Measurements from ENCODE around the gene YTHDC1. TPM values are rescaled to one million over a fixed set of nuclear protein-coding genes. Genes with fewer than 3 reads are reported as not detected.
"Not testable (repeated sequence)": the region's sequence is repeated elsewhere in the genome, so short reads cannot be mapped to it uniquely, and the experiment has no call there.

YTHDC1 gene
- total and polyA plus RNA-seq, 9 donors = 72.1 to 116 (median 86.6) TPM

DNA sequence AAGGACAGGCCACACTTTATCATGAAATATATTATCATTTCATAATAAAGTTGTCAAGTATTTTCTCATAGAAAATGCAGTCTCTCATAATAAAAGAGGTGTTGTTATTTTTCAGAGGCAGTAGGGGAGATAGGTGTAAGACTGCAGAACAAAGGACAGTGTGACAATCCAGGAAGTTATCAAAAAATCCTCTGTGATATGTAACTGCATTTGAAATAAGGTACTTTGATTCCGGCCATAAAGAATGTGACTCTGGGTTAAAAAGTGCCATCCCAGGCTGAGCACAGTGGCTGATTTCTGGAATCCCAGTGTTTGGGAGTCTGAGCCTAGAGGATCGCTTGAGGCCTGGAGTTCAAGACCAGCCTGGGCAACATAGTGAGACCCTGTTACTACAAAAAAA, 66.8 kb downstream of the YTHDC1 start:
- intact Hi-C loops (cut with DNase I) = no loop called here
- no peak for DNase-seq
- Histone ChIP-seq H3K27me3 (no peaks in the 10 kb centered on the region), H3K27ac (no peak overlapping the region), H3K36me3 (no peaks in the 10 kb centered on the region), H3K4me1 (ENCODE audit: insufficient read depth) (no peaks in the 10 kb centered on the region), H3K9me3 (no peaks in the 10 kb centered on the region), H3K4me3 (no peak overlapping the region)
- TF ChIP-seq, protein P1, sequence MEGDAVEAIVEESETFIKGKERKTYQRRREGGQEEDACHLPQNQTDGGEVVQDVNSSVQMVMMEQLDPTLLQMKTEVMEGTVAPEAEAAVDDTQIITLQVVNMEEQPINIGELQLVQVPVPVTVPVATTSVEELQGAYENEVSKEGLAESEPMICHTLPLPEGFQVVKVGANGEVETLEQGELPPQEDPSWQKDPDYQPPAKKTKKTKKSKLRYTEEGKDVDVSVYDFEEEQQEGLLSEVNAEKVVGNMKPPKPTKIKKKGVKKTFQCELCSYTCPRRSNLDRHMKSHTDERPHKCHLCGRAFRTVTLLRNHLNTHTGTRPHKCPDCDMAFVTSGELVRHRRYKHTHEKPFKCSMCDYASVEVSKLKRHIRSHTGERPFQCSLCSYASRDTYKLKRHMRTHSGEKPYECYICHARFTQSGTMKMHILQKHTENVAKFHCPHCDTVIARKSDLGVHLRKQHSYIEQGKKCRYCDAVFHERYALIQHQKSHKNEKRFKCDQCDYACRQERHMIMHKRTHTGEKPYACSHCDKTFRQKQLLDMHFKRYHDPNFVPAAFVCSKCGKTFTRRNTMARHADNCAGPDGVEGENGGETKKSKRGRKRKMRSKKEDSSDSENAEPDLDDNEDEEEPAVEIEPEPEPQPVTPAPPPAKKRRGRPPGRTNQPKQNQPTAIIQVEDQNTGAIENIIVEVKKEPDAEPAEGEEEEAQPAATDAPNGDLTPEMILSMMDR (IDR thresholded peaks at IDR 0.05) = no peak
- TF ChIP-seq EP300 (IDR thresholded peaks at IDR 0.05) (no peak), POLR2A (IDR thresholded peaks at IDR 0.05) (no peak)
- WGBS, 3 donors = 90 to 96% (median 93%) methylated on average over 2 of the region's 2 CpGs

DNA sequence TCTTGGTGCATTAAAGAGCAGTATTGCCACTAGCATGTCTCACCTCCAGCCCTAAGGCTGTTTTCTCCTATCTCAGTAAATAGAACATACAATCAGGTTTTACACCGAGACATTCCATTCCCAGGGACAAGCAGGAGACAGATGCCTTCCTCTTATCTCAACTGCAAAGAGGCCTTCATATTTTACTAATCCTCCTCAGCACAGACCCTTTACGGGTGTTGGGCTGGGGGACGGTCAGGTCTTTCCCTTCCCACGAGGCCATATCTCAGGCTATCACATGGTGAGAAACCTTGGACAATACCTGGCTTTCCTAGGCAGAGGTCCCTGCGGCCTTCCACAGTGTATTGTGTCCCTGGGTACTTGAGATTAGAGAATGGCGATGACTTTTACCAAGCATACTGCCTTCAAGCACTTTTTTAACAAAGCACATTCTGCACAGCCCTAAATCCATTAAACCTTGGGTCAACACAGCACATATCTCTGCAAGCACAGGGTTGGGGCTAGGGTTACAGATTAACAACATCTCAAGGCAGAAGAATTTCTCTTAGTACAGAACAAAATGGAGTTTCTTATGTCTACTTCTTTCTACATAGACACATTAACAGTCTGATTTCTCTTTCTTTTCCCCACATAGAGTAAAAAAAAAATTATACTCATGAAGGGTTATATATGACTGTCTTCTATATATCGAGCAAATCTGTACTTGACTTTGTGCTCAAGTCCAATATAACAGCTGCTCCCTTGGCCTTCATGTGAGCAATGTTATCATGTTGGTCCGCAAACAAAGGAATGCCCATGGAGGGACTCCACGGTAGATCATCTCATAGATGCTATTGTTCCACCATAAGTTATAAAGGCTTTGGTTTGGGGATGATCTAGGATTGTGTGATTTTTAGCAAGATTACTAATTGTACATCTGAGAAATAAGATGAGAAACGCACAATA, 67.8 kb downstream of the YTHDC1 start:
- H3K27ac ChIP-seq; H3K9me3 ChIP-seq; H3K4me1 ChIP-seq (ENCODE audit: insufficient read depth); DNase-seq; H3K4me3 ChIP-seq; intact Hi-C loops (cut with DNase I); H3K36me3 ChIP-seq; H3K27me3 ChIP-seq: not testable (repeated sequence)
- 74 to 78% (median 76%) methylated on average over 10 of the region's 10 CpGs for WGBS, 3 donors

DNA sequence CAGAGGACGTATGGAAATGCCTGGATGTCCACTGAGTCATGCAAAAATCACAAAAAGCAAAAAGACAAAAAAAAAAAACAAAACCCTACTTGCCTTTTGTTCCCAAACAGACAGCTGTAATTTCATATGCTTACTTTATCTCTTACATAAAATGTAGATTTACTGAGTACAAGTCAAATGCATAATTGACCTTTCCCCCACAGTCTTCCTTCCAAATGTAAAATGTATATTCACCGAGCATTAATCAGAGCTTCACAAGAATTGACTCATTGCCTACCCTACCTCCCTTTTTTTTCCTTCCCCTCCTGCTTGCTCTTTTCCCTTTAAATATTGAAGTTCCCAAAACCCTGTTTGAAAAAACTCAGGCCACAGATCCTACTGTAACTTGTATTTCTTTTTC, 71.9 kb downstream of the YTHDC1 start:
- no peak overlapping the region for H3K4me3 ChIP-seq
- H3K36me3 ChIP-seq = no peaks in the 10 kb centered on the region
- no peaks in the 10 kb centered on the region for H3K4me1 ChIP-seq (ENCODE audit: insufficient read depth)
- H3K27ac ChIP-seq = no peak overlapping the region
- DNase-seq = no peak
- no peaks in the 10 kb centered on the region for H3K9me3 ChIP-seq
- H3K27me3 ChIP-seq = no peaks in the 10 kb centered on the region
- intact Hi-C loops (cut with DNase I) = loop anchor here in 1 of 4 donors (10.0 kb wide), 1 partner anchor 97 kb away; no protein-coding TSS in a partner anchor
- TF ChIP-seq POLR2A (IDR thresholded peaks at IDR 0.05) (no peak), EP300 (IDR thresholded peaks at IDR 0.05) (no peak)
- TF ChIP-seq, protein P1 (IDR thresholded peaks at IDR 0.05) = no peak
- WGBS, 3 donors = 72 to 78% (median 77%) methylated on average over 2 of the region's 2 CpGs

DNA sequence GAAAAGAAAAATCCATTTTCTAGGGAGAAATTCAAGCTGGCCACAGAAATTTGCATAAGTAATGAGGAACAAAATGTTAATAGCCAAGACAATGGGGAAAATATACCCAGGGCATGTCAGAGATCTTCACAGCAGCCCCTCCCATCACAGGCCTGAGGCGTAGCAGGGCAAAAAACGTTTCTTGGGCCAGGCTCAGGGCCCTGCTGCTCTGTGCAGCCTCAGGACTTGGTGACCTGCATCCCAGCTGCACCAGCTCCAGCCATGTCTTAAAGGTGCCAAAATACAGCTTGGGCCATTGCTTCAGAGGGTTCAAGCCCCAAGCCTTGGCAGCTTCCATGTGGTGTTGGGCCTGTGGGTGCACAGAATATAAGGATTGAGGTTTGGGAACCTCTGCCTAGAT, 72.3 kb downstream of the YTHDC1 start:
- 44 to 56% (median 53%) methylated on average over 2 of the region's 2 CpGs for WGBS, 3 donors
- no peaks in the 10 kb centered on the region for H3K9me3 ChIP-seq

More for the DNA sequence above, 72.3 kb downstream of the YTHDC1 start:
- Histone ChIP-seq H3K36me3 (no peaks in the 10 kb centered on the region), H3K27me3 (no peaks in the 10 kb centered on the region), H3K4me3 (no peak overlapping the region), H3K4me1 (ENCODE audit: insufficient read depth) (no peaks in the 10 kb centered on the region), H3K27ac (no peak overlapping the region)
- DNase-seq = no peak
- intact Hi-C loops (cut with DNase I) = loop anchor here in 1 of 4 donors (10.0 kb wide), 1 partner anchor 97 kb away; no protein-coding TSS in a partner anchor
- TF ChIP-seq, protein P1 (IDR thresholded peaks at IDR 0.05) = no peak
- no peak for TF ChIP-seq POLR2A (IDR thresholded peaks at IDR 0.05)
- TF ChIP-seq EP300 (IDR thresholded peaks at IDR 0.05) = no peak

Measured in ovary (tissue), 9 donors.